GM04503 (cell line): ENCODE data around the gene LRRC18.

Experiments
- DNase-seq: peaks from one replicate; pipeline ENCODE4 v3.0.0-alpha.2; 2012; ENCODE audit warnings: low read depth

LRRC18 gene

GRCh38 chr10:48880016-48880705, 59.5 kb downstream of the LRRC18 start:
- DNase-seq = no peak

- DNase-seq = no peak
Observed at GRCh38 chr10:48879451-48879850, 60.2 kb downstream of the LRRC18 start.

GRCh38 chr10:48878091-48878490, 61.5 kb downstream of the LRRC18 start:
- DNase-seq = no peak

DNA sequence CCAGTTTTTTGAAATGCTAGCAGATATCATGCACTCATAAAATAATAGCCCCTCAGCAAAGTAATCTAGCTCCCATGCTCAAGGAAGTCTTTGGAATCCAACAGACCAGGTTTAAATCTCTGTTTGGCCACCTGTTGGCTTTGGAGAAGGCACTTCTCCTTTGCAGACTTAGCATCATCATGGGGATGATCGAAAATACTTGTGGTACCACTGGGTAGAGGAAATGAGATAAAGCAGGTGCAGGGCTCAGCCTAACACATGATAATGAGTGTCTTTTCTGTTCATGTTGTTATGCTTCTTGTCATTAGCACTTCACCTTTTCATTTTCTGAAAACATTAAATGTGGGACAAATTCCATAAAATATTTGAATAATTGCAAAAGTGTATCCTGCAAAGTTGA, 67.4 kb downstream of the LRRC18 start:
- no peak for DNase-seq
